Measurements from ENCODE around the gene NOS1AP. TPM values are rescaled to one million over a fixed set of nuclear protein-coding genes. Genes with fewer than 3 reads are reported as not detected.

The NOS1AP gene
- total RNA-seq, 4 donors from 2014 or later = 1.9 to 5.4 (median 3.1) TPM

- TF ChIP-seq CTCF (IDR thresholded peaks at IDR 0.05) = no peak
- DNase-seq (ENCODE audit: low spot score) (no peak), ATAC-seq (ENCODE audit: low FRiP score) (no peak)
These were observed 43.9 kb downstream of the NOS1AP start for GRCh38 chr1:162113419-162113818.

- ATAC-seq (ENCODE audit: low FRiP score) = no peak
- no peak for DNase-seq (ENCODE audit: low spot score)
- TF ChIP-seq CTCF (IDR thresholded peaks at IDR 0.05) = no peak
These were observed 47.7 kb downstream of the NOS1AP start for GRCh38 chr1:162117039-162117774.

GRCh38 chr1:162118063-162118462 is 48.6 kb downstream of the NOS1AP start:
- no peak for ATAC-seq (ENCODE audit: low FRiP score)
- TF ChIP-seq CTCF (IDR thresholded peaks at IDR 0.05) = no peak
- no peak for DNase-seq (ENCODE audit: low spot score)

DNA sequence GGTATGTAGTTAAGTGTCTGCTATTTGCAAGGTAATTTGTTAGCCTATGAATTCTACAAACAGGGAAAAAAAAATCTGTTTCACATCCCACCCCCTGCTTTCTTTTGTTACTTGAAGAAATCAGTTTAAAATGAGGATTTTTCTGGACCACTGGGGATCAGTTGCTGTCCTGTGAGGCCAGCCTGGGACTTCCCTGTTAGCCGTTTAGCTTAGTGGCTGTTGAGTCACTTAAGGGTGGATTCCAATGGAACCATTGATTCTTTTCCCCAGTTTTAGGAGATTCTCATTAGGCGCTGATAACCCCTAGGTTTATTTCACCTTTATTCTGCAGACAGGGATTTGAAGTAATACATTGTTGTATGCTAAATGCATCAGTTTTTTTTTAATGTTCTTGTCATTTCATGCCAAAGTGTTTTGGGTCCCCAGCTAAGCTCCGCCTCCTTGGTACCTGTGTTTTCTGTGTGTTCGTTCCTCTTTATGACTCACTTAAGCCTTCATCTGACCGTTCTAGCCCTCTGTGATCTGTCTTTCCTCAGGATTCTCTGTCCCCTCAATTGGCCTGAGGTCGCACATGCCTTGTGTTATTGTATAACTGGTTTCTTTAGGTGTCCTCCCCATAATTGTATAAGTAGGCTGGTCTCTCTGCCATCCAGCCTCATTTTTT is 59.3 kb downstream of the NOS1AP start:
- no peak for TF ChIP-seq CTCF (IDR thresholded peaks at IDR 0.05)
- ATAC-seq (ENCODE audit: low FRiP score) = no peak
- DNase-seq (ENCODE audit: low spot score) = no peak

DNA sequence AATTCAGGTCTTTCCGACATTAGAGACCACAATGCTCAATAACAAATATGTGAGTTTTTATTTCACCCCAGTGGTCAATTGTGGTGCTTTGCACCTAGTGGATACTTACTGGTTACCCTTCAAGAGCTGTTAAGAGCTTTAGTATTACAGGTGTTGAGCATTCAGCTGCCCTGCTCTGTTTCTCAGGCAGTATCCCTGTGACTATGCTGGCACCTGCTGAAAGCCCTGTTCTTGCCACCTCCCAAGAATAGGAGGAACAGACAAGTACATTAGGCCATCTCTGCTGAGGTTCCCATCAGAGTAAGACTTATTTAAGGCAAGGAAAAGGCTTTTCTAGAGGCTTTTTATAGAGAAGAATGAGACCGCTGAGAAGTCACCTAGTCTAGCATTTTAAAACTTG is 60.8 kb downstream of the NOS1AP start:
- no peak for ATAC-seq (ENCODE audit: low FRiP score)
- no peak for DNase-seq (ENCODE audit: low spot score)
- no peak for TF ChIP-seq CTCF (IDR thresholded peaks at IDR 0.05)

DNA sequence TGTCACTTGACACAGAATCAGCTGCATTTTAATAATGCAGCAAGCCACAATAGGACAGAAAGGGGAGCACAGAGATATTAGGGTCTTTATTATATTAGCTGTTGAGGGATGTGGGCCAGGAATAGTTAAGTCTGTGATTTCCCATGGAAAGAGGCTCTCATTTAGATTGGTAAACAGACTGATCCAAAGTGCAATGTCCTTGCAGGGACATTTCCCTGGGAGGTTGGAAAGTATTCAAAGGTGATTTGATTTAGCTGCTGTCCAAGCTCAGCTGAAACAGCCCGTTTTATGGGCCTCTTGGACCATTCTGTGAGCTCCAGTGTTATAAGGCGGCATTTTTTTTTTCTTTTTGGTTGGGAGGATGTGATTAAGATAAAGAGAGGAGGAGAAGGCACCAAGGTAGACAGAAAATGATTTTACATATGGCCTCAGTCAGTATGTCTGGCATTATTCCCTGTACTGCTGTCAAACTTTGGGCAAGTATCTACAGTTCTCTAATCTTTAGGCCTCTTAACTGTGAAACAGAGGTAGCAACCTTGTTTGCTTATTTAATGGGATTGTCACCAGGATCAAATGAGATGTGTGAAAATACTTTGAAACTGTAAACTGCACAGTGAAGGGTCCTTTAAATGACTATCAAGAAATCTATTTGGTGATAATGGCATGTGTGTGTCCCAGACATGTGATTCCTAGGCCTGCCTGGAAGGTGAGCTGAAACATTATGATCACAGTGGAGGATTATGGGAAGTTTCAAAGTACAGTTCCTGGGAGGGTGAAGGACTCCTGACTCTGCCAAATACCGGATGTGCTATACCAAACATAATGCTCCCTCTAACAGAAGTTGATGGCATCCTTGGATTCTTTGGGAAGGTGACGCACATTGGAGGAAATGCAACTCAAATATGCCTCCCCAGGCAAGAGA is 62.2 kb downstream of the NOS1AP start:
- no peak for ATAC-seq (ENCODE audit: low FRiP score)
- no peak for DNase-seq (ENCODE audit: low spot score)
- no peak for TF ChIP-seq CTCF (IDR thresholded peaks at IDR 0.05)
